H1 (cell line): ENCODE results near the gene RBFOX1. TPM values are rescaled to one million over a fixed set of nuclear protein-coding genes. Genes with fewer than 3 reads are reported as not detected.
"Not testable (repeated sequence)": the region's sequence is repeated elsewhere in the genome, so short reads cannot be mapped to it uniquely, and the experiment has no call there.

Experiments
- CTCF ChIA-PET: fragments of 300-600 bp; sonication (Branson Sonifier 250); formaldehyde crosslinking; loops from one replicate; lab custom pipeline; 2021; ENCODE audit not compliant: partially characterized antibody; lab: Charles Lee
- POLR2A ChIA-PET: fragments of 300-600 bp; sonication (Branson Sonifier 250); formaldehyde crosslinking; loops from one replicate; lab custom pipeline; 2021; ENCODE audit warnings: inconsistent platforms; ENCODE audit not compliant: partially characterized antibody; lab: Charles Lee
- DNase-seq, 2 experiments: peaks; one replicate each; pipeline versions ENCODE4 v3.0.0 to v3.0.0-alpha.2; 2010 to 2022; ENCODE audit warnings: low spot score in 2 of 2, low read depth in 1 of 2, mixed read lengths in 1 of 2
- FAIRE-seq: peaks from 2 replicates; lab custom pipeline; 2011; peaks lifted over from hg19 to GRCh38; lab: Jason Lieb, UNC
- H2AFZ ChIP-seq: 2 replicates; pipeline ENCODE4 v1.8.1; 2012; ENCODE audit warnings: low read length, inconsistent platforms
- H2AK5ac ChIP-seq: 2 replicates; pipeline ENCODE4 v1.6.1; 2013; ENCODE audit warnings: low read depth, low read length
- H2BK120ac ChIP-seq: replicated peaks from 2 replicates; pipeline ENCODE3; 2013; ENCODE audit warnings: low read depth, low read length, inconsistent platforms
- H2BK12ac ChIP-seq: 2 replicates; pipeline ENCODE4 v1.6.1; 2013; ENCODE audit warnings: low read depth, low read length
- H2BK15ac ChIP-seq: 2 replicates; pipeline ENCODE4 v1.6.1; 2013; ENCODE audit warnings: low read length
- H2BK20ac ChIP-seq: 2 replicates; pipeline ENCODE4 v1.6.1; 2013; ENCODE audit warnings: low read length
- H2BK5ac ChIP-seq: 2 replicates; pipeline ENCODE4 v1.6.1; 2013; ENCODE audit warnings: low read depth, low read length
- H3K14ac ChIP-seq: 2 replicates; pipeline ENCODE4 v1.6.1; 2013; ENCODE audit warnings: inconsistent platforms; ENCODE audit not compliant: insufficient read length
- H3K18ac ChIP-seq: 2 replicates; pipeline ENCODE4 v1.6.1; 2013; ENCODE audit warnings: low read length; ENCODE audit errors: extremely low read depth
- H3K23ac ChIP-seq: 2 replicates; pipeline ENCODE4 v1.6.1; 2013; ENCODE audit warnings: inconsistent platforms; ENCODE audit not compliant: insufficient read length
- H3K23me2 ChIP-seq: 2 replicates; pipeline ENCODE4 v1.6.1; 2013; ENCODE audit warnings: low read depth, low read length
- H3K27ac ChIP-seq: 2 replicates; pipeline ENCODE4 v1.6.1; 2011; ENCODE audit warnings: low read depth, low read length, inconsistent platforms
- H3K27me3 ChIP-seq, 4 experiments: replicated peaks in 1 of 4; 1 replicate in 1 of 4; 2 replicates in 3 of 4; pipeline versions ENCODE4 v1.6.1 to v1.8.1; 2011 to 2013; ENCODE audit warnings: low read length in 3 of 4, mild to moderate bottlenecking in 3 of 4, inconsistent platforms in 2 of 4, mixed read lengths in 2 of 4, moderate library complexity in 1 of 4; ENCODE audit not compliant: control insufficient read depth in 3 of 4, insufficient read depth in 3 of 4; ENCODE audit errors: extremely low read depth in 1 of 4
- H3K36me3 ChIP-seq, 4 experiments: 2 replicates each; pipeline versions ENCODE4 v1.6.1 to v1.8.1; 2011 to 2013; ENCODE audit warnings: mild to moderate bottlenecking in 4 of 4, low read length in 3 of 4, moderate library complexity in 2 of 4, control low read depth in 1 of 4, inconsistent platforms in 1 of 4; ENCODE audit not compliant: insufficient read depth in 4 of 4, control insufficient read depth in 2 of 4
- H3K4ac ChIP-seq: replicated peaks from 2 replicates; pipeline ENCODE3; 2013; ENCODE audit warnings: low read length, low read depth, mixed read lengths, inconsistent platforms; ENCODE audit not compliant: insufficient read length
- H3K4me1 ChIP-seq, 4 experiments: replicated peaks in 1 of 4; 1 replicate in 1 of 4; 2 replicates in 3 of 4; pipeline versions ENCODE4 v1.6.1 to v1.8.1; 2011 to 2013; ENCODE audit warnings: low read length in 3 of 4, inconsistent platforms in 2 of 4, mixed read lengths in 1 of 4; ENCODE audit not compliant: insufficient read depth in 4 of 4, control insufficient read depth in 3 of 4
- H3K4me2 ChIP-seq, 2 experiments: 2 replicates each; pipeline versions ENCODE4 v1.6.1 to v1.8.1; 2011 to 2013; ENCODE audit warnings: low read depth in 2 of 2, low read length in 2 of 2, control low read depth in 1 of 2, inconsistent platforms in 1 of 2, mild to moderate bottlenecking in 1 of 2; ENCODE audit not compliant: insufficient read depth in 1 of 2
- H3K4me3 ChIP-seq, 4 experiments: fragments of 200-600, 300-600 bp in 1 of 4; sonication (generic), shearing (Covaris generic), sonication (Bioruptor Twin) in 1 of 4; 2 replicates each; pipeline versions ENCODE4 v1.5.1 to v1.8.1; 2011 to 2016; ENCODE audit warnings: low read length in 4 of 4, low read depth in 3 of 4, control low read depth in 2 of 4, inconsistent platforms in 2 of 4, mild to moderate bottlenecking in 2 of 4, mixed read lengths in 1 of 4, moderate library complexity in 1 of 4; ENCODE audit not compliant: insufficient read depth in 2 of 4; ENCODE audit errors: extremely low read depth in 1 of 4
- H3K56ac ChIP-seq: replicated peaks from 2 replicates; pipeline ENCODE3; 2013; ENCODE audit warnings: low read depth, mild to moderate bottlenecking, mixed read lengths, low read length, inconsistent platforms; ENCODE audit not compliant: insufficient read length
- H3K79me1 ChIP-seq: 2 replicates; pipeline ENCODE4 v1.6.1; 2013; ENCODE audit warnings: low read depth, low read length, control low read depth
- H3K79me2 ChIP-seq, 2 experiments: 2 replicates each; pipeline versions ENCODE4 v1.6.1 to v1.8.1; 2012 to 2013; ENCODE audit warnings: low read length in 2 of 2, mild to moderate bottlenecking in 2 of 2, inconsistent platforms in 1 of 2; ENCODE audit not compliant: insufficient read depth in 2 of 2, control insufficient read depth in 1 of 2
- H3K9ac ChIP-seq, 4 experiments: replicated peaks in 1 of 4; 1 replicate in 1 of 4; 2 replicates in 3 of 4; pipeline versions ENCODE4 v1.6.1 to v1.8.1; 2011 to 2013; ENCODE audit warnings: low read depth in 3 of 4, low read length in 3 of 4, control low read depth in 2 of 4, mild to moderate bottlenecking in 2 of 4, moderate library complexity in 2 of 4, inconsistent platforms in 1 of 4; ENCODE audit errors: extremely low read depth in 1 of 4
- H3K9me3 ChIP-seq, 2 experiments: 2 replicates each; pipeline versions ENCODE4 v1.6.1 to v1.8.1; 2012 to 2013; ENCODE audit warnings: mild to moderate bottlenecking in 2 of 2, moderate library complexity in 2 of 2, control low read depth in 1 of 2, inconsistent platforms in 1 of 2, low read depth in 1 of 2, low read length in 1 of 2, mixed read lengths in 1 of 2; ENCODE audit not compliant: insufficient read depth in 2 of 2
- H4K20me1 ChIP-seq, 2 experiments: replicated peaks in 1 of 2; 2 replicates each; pipeline versions ENCODE3 to v1.8.1; 2011 to 2013; ENCODE audit warnings: inconsistent platforms in 2 of 2, low read length in 2 of 2, mild to moderate bottlenecking in 1 of 2; ENCODE audit not compliant: insufficient read depth in 2 of 2, control insufficient read depth in 1 of 2
- H4K5ac ChIP-seq: 2 replicates; pipeline ENCODE4 v1.6.1; 2013; ENCODE audit warnings: low read length, low read depth, mixed read lengths, inconsistent platforms; ENCODE audit not compliant: insufficient read length
- H4K8ac ChIP-seq: 2 replicates; pipeline ENCODE4 v1.8.0; 2013; ENCODE audit warnings: mild to moderate bottlenecking, moderate library complexity, low read length, inconsistent platforms; ENCODE audit not compliant: insufficient read depth; ENCODE audit errors: extremely low read depth
- H4K91ac ChIP-seq: replicated peaks from 2 replicates; pipeline ENCODE3; 2013; ENCODE audit warnings: low read length, mixed read lengths, inconsistent platforms; ENCODE audit not compliant: insufficient read length
- WGBS, 2 experiments: shearing (Covaris generic) in 1 of 2; methylation state at CpG; one replicate each; pipeline versions ENCODE4 v1.1.6 to v1.1.7; 2013 to 2015; ENCODE audit warnings: low lambda C conversion rate in 2 of 2, mixed read lengths in 2 of 2, inconsistent platforms in 1 of 2, low coverage in 1 of 2, missing lambda C conversion rate in 1 of 2; ENCODE audit not compliant: insufficient replicate concordance in 2 of 2, insufficient coverage in 1 of 2, insufficient read length in 1 of 2; ENCODE audit errors: extremely low coverage in 1 of 2, missing lambda C conversion rate in 1 of 2; 5-methylcytosine and 5-hydroxymethylcytosine counted together
- polyA plus RNA-seq, 7 experiments: library from polyadenylated mRNA; depleted of rRNA in 3 of 7; stranded (reverse) in 5 of 7; unstranded in 2 of 7; fragments of >200 nt in 5 of 7; fragments of 200-250 nt in 2 of 7; gene quantifications; 1 replicate in 5 of 7; 2 replicates in 1 of 7; 4 replicates in 1 of 7; pipeline versions ENCODE4 v1.2.1 to v1.2.3, GENCODE V29; 2011 to 2013; ENCODE audit warnings: missing spikeins in 2 of 7, mixed read lengths in 2 of 7
- total RNA-seq: library from RNA; stranded (reverse); fragmentation: NEBNext Ultra II Directional; extraction: Animal tissue kit (Norgen Biotek cat#: 25700); gene quantifications from 2 replicates; pipeline ENCODE4 v1.2.1, GENCODE V29; 2021

RBFOX1 gene
- total and polyA plus RNA-seq, 2 of the 8 experiments (the other 6 are each of a cell fraction or from before 2014, with no cell fraction given): 1.7 to 2.8 TPM

GRCh38 chr16:7502591-7503157, 170.0 kb downstream of the RBFOX1 start:
- H2BK20ac ChIP-seq, H2AFZ ChIP-seq, H3K27ac ChIP-seq, H3K79me2 ChIP-seq, H3K27me3 ChIP-seq, FAIRE-seq, H3K9ac ChIP-seq, H4K8ac ChIP-seq, DNase-seq, H3K56ac ChIP-seq, H3K23ac ChIP-seq, H3K4me1 ChIP-seq, H2BK5ac ChIP-seq, H2BK120ac ChIP-seq, H3K23me2 ChIP-seq, H3K4ac ChIP-seq, POLR2A ChIA-PET, H3K4me3 ChIP-seq, H3K14ac ChIP-seq, H3K4me2 ChIP-seq, H4K5ac ChIP-seq, H4K20me1 ChIP-seq, H3K36me3 ChIP-seq, H2BK12ac ChIP-seq, H3K9me3 ChIP-seq, H4K91ac ChIP-seq, H2AK5ac ChIP-seq, H3K18ac ChIP-seq, H3K79me1 ChIP-seq, H2BK15ac ChIP-seq: not testable (repeated sequence)
- WGBS, 2 experiments: 96% methylated on average over 4 of the region's 4 CpGs; no CpG with 5 or more reads in 1 of the 2 experiments
- CTCF ChIA-PET: interaction anchor here (0.7 kb wide), 1 partner anchor 13 kb away, joined by 3 read pairs; no protein-coding TSS in a partner anchor
